Lung (tissue), 12 donors: ENCODE results near the gene RCOR1. TPM values are rescaled to one million over a fixed set of nuclear protein-coding genes. Genes with fewer than 3 reads are reported as not detected.
"Not testable (repeated sequence)": the region's sequence is repeated elsewhere in the genome, so short reads cannot be mapped to it uniquely, and the experiment has no call there.

Source experiments
- ATAC-seq: fragments of 200-7000 bp; cut with Tn5 transposase; one replicate; pipeline ENCODE4 v1.9.1; 2020; ENCODE audit warnings: moderate number of reproducible peaks; ENCODE audit not compliant: insufficient read depth, low FRiP score
- DNase-seq, 3 donors: peaks; one replicate each; pipeline ENCODE4 v3.0.0-alpha.2; 2013 to 2017
- H3K27ac ChIP-seq, 2 donors: one replicate each; pipeline ENCODE4 v1.5.1; 2013; ENCODE audit warnings: mild to moderate bottlenecking in 2 of 2, moderate library complexity in 2 of 2, control low read depth in 1 of 2, inconsistent platforms in 1 of 2, low read depth in 1 of 2, low read length in 1 of 2
- H3K27me3 ChIP-seq, 3 donors: one replicate each; pipeline ENCODE4 v1.5.1; 2013; ENCODE audit warnings: low read length in 2 of 3; ENCODE audit not compliant: control insufficient read depth in 3 of 3, insufficient read depth in 3 of 3
- H3K36me3 ChIP-seq, 4 donors: one replicate each; pipeline ENCODE4 v1.5.1; 2013; ENCODE audit warnings: low read length in 4 of 4, mild to moderate bottlenecking in 1 of 4, moderate library complexity in 1 of 4; ENCODE audit not compliant: control insufficient read depth in 4 of 4, insufficient read depth in 4 of 4
- H3K4me1 ChIP-seq, 5 donors: one replicate each; pipeline ENCODE4 v1.5.1; 2013; ENCODE audit warnings: low read length in 5 of 5, mild to moderate bottlenecking in 2 of 5, moderate library complexity in 1 of 5; ENCODE audit not compliant: control insufficient read depth in 5 of 5, insufficient read depth in 5 of 5
- H3K4me3 ChIP-seq: one replicate; pipeline ENCODE4 v1.5.1; 2013; ENCODE audit warnings: mild to moderate bottlenecking, control low read depth, moderate library complexity
- H3K9ac ChIP-seq, 2 donors: one replicate each; pipeline ENCODE4 v1.5.1; 2013; ENCODE audit warnings: low read length in 2 of 2, control low read depth in 1 of 2; ENCODE audit not compliant: insufficient read depth in 1 of 2
- H3K9me3 ChIP-seq, 4 donors: one replicate each; pipeline ENCODE4 v1.5.1; 2013; ENCODE audit warnings: low read length in 3 of 4, mild to moderate bottlenecking in 1 of 4, moderate library complexity in 1 of 4; ENCODE audit not compliant: control insufficient read depth in 4 of 4, insufficient read depth in 3 of 4
- WGBS, 2 donors: extraction: QIAGEN DNeasy Blood & Tissue Kit; methylation state at CpG; one replicate each; pipeline ENCODE4 v1.1.7; 2013; 5-methylcytosine and 5-hydroxymethylcytosine counted together
- polyA plus RNA-seq, 2 donors: library from polyadenylated mRNA; stranded (reverse); fragments of 200-250 nt; gene quantifications; one replicate each; pipeline ENCODE4 v1.2.1, GENCODE V29; 2013
- total RNA-seq, 2 donors: library from RNA; depleted of rRNA in 1 of 2; stranded (reverse); fragments of >200 nt in 1 of 2; gene quantifications; one replicate each; pipeline ENCODE4 v1.2.1, GENCODE V29; 2014 to 2021
- TF ChIP-seq, protein P1 (sequence below): IDR thresholded peaks from 2 replicates; pipeline ENCODE4 v1.5.1; 2012; ENCODE audit warnings: mild to moderate bottlenecking; ENCODE audit errors: control extremely low read depth, extremely low read depth
- donor health status: control.
- donor health status: control.
- donor health status: Bipolar disorder and iron deficiency.
- donor health status: healthy.
- donor health status: DM: yes; HTN: yes; CAD: no.

RCOR1 gene
- total and polyA plus RNA-seq, 4 donors: 7.9 to 63.9 (median 22.4) TPM

DNA sequence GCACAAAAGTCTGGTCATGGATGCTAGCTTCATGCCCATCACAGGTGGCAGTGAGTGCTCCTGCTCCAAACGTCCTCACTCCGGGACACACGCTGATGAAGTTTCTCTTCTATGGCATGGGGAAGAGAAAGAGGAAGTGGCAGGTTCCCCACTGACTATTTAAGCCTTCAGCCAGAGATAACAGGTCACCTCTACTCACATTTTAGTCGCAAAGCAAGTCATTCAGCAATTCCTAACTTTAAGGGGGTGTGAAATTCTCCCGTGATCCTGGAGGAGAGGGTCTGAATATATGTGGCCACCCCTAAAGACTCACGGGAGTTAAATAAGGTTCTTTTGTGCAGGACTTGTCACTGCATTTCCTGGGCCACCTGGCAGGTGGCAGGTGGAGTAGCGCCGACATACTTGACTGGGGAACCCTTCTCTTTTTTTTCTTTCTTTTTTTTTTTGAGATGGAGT lies 18.8 kb upstream of the RCOR1 start:
- Histone ChIP-seq H3K36me3 (no peaks in the 10 kb centered on the region), H3K27ac (no peak overlapping the region), H3K4me3 (no peak overlapping the region), H3K4me1 (peaks cover 0 to 4% (median 0%) of the 10 kb centered on the region in 5 donors), H3K9me3 (no peaks in the 10 kb centered on the region), H3K27me3 (no peaks in the 10 kb centered on the region), H3K9ac (no peak overlapping the region)
- 33 to 48% methylated on average over 8 of the region's 8 CpGs for WGBS, 2 donors
- no peak for DNase-seq
- TF ChIP-seq, protein P1, sequence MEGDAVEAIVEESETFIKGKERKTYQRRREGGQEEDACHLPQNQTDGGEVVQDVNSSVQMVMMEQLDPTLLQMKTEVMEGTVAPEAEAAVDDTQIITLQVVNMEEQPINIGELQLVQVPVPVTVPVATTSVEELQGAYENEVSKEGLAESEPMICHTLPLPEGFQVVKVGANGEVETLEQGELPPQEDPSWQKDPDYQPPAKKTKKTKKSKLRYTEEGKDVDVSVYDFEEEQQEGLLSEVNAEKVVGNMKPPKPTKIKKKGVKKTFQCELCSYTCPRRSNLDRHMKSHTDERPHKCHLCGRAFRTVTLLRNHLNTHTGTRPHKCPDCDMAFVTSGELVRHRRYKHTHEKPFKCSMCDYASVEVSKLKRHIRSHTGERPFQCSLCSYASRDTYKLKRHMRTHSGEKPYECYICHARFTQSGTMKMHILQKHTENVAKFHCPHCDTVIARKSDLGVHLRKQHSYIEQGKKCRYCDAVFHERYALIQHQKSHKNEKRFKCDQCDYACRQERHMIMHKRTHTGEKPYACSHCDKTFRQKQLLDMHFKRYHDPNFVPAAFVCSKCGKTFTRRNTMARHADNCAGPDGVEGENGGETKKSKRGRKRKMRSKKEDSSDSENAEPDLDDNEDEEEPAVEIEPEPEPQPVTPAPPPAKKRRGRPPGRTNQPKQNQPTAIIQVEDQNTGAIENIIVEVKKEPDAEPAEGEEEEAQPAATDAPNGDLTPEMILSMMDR: no peak
- ATAC-seq: no peak

DNA sequence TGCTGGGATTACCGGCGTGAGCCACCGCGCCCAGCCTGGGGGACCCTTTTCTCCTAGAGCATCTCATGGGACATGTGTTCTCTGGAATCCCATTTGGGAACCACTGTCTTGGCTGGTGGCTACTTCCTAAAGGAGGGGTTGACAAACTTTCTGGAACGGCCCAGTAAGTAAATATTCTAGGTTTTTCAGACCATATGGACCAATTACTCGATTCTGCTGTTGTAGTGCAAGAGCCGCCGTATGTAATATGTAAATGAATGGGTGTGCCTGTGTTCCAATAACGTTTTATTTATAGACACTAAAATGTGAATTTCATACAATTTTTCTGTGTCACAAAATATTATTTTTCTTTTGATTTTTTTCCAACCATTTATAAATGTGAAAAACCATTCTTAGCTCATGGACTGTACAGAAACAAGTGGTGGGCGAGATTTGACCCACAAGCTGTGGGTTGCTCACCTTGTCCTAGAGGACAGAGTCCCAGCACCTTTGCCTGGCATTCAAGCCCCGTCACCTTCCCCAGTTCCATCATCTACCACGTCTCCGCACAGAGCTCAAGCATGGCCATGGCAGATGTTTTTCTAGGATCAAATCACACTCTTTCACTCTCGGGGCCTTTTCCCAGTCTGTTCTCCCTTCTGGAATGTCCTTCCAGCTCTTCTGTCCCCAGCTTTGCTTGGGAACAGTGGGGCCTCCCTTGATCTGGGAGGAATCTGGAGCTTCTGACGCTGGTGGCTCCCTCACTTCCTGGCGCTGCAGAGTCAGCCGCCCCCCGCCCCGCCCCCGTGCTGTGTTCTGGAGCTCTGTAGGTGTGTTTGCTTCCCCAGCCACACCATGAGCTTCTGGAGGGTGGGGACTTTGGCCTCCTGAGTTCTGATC lies 17.9 kb upstream of the RCOR1 start:
- Histone ChIP-seq H3K27ac (no peak overlapping the region), H3K27me3 (no peaks in the 10 kb centered on the region), H3K4me1 (peaks cover 0 to 4% (median 0%) of the 10 kb centered on the region in 5 donors), H3K9me3 (no peaks in the 10 kb centered on the region), H3K4me3 (no peak overlapping the region), H3K36me3 (no peaks in the 10 kb centered on the region), H3K9ac (no peak overlapping the region)
- 85 to 87% methylated on average over 20 of the region's 20 CpGs for WGBS, 2 donors
- ATAC-seq: no peak
- TF ChIP-seq, protein P1: no peak
- peak; percentile 47 to 60 (median 58) for DNase-seq

DNA sequence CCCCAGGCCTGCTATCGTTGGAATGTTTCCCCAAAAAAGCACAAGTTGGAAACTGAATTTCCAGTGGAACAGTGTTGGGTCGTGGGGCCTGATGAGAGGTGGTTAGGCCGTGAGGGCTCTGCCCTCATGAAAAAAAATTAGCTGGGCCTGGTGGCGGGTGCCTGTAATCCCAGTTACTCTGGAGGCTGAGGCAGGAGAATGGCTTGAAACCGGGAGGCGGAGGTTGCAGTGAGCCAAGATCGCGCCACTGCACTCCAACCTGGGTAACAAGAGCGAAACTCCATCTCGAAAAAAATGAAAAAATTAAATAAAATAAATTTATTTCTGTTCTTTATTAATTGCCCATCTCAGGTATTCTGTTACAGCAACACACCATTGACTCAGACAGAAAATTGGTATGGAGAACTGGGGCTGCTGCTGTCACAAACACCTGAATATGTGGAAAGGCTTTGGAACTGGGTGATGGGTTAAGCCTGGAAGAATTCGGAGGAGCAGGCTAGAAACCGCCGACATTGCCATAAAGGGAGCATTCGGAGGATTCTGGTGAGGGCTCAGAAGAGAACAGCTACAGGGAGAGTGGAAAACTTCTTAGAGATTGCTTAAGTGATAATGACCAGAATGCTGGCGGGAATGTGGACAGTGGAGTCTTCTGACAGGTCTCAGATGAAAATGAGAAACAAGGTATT lies 17.1 kb upstream of the RCOR1 start:
- Histone ChIP-seq H3K27ac (no peak overlapping the region), H3K36me3 (no peaks in the 10 kb centered on the region), H3K9ac (no peak overlapping the region), H3K4me3 (no peak overlapping the region), H3K4me1 (peaks cover 0 to 10% (median 0%) of the 10 kb centered on the region in 5 donors), H3K9me3 (no peaks in the 10 kb centered on the region), H3K27me3 (no peaks in the 10 kb centered on the region)
- DNase-seq (no peak), ATAC-seq (no peak)
- 93% methylated on average over 15 of the region's 15 CpGs for WGBS, 2 donors
- TF ChIP-seq, protein P1: no peak

DNA sequence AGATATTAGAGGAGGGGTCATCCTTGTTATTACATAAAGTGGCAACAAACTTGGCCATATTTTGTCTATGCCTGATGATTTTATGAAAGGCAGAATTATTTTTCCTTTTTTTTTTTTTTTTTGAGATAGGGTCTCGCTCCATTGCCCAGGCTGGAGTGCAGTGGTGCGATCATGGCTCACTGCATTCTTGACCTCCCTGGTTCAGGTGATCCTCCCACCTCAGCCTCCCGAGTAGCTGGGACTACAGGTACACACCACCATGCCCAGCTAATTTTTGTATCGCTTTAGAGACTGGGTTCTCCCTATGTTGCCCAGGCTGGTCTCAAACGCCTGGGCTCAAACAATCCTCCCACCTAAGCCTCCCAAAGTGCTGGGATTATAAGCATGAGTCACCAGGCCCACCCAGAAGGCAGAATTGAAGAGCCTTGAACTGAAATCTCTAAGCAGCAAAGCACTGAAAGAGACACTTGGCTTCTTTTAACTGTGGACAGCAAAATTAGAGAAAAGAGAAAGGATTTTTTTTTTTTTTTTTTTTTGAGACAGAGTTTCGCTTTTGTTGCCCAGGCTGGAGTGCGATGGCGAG lies 16.5 kb upstream of the RCOR1 start:
- not testable (repeated sequence) for DNase-seq, ATAC-seq, H3K9me3 ChIP-seq, H3K9ac ChIP-seq, H3K4me3 ChIP-seq, H3K27ac ChIP-seq, H3K36me3 ChIP-seq, H3K27me3 ChIP-seq
- WGBS, 2 donors: 93 to 95% methylated on average over 7 to 8 of the region's 8 CpGs
- H3K4me1 ChIP-seq: peaks cover 0 to 12% (median 0%) of the 10 kb centered on the region in 5 donors
